ENCODE results near the gene ZFYVE28. TPM values are rescaled to one million over a fixed set of nuclear protein-coding genes. Genes with fewer than 3 reads are reported as not detected.
A peak's percentile ranks its signal among the peaks of the same experiment; 100 is the strongest.

Gene ZFYVE28
- total RNA-seq, 4 donors from 2014 or later, result 8.9 to 19.1 (median 16.4) TPM

DNA sequence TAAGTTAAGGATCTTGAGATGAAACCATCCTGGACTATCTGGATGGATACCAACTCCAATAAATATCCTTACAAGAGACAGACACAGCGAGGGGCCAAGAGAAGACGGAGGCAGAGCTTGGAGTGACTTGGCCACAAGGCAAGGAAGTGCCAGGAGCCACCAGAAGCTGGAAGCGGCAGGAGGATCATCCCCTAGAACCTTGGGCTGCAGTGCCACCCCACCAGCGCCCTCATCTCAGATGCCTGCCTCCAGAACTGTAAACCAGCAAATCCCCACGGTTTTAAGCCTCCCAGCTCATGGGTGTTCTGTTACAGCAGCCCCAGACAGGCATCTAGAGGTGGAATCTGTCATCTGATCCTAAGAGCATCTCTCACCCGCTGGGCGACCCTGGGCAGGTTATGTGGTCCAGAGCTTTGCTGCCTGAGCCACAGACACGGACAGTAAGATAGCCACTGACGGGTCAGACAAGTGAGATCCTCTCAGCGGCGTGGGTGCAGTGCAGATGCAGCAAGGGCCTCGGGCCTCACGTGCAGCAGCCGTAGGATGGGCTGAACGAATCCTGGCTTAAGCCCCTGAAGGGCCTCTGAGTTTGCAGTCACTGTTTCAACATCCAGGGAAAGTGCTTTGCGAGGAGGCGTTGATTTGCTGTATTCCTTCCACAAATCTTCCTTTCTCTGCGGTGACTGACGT, 131.4 kb downstream of the ZFYVE28 start:
- Histone ChIP-seq H3K4me1 (no peaks in the 10 kb centered on the region), H3K36me3 (no peaks in the 10 kb centered on the region), H3K4me3 (replicated peaks in 1 of 3) (no peak overlapping the region), H3K9me3 (no peaks in the 10 kb centered on the region), H3K27me3 (no peaks in the 10 kb centered on the region), H3K27ac (no peak overlapping the region)
- TF ChIP-seq, protein P1, sequence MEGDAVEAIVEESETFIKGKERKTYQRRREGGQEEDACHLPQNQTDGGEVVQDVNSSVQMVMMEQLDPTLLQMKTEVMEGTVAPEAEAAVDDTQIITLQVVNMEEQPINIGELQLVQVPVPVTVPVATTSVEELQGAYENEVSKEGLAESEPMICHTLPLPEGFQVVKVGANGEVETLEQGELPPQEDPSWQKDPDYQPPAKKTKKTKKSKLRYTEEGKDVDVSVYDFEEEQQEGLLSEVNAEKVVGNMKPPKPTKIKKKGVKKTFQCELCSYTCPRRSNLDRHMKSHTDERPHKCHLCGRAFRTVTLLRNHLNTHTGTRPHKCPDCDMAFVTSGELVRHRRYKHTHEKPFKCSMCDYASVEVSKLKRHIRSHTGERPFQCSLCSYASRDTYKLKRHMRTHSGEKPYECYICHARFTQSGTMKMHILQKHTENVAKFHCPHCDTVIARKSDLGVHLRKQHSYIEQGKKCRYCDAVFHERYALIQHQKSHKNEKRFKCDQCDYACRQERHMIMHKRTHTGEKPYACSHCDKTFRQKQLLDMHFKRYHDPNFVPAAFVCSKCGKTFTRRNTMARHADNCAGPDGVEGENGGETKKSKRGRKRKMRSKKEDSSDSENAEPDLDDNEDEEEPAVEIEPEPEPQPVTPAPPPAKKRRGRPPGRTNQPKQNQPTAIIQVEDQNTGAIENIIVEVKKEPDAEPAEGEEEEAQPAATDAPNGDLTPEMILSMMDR (IDR thresholded peaks at IDR 0.05), result no peak
- no peak for TF ChIP-seq POLR2A (IDR thresholded peaks at IDR 0.05)
- WGBS, 2 donors, result 78 to 83% methylated on average over 18 to 19 of the region's 19 CpGs
- DNase-seq, result peak in 1 of 2 donors; percentile 0
- intact Hi-C loops (cut with DNase I), result no loop called here

DNA sequence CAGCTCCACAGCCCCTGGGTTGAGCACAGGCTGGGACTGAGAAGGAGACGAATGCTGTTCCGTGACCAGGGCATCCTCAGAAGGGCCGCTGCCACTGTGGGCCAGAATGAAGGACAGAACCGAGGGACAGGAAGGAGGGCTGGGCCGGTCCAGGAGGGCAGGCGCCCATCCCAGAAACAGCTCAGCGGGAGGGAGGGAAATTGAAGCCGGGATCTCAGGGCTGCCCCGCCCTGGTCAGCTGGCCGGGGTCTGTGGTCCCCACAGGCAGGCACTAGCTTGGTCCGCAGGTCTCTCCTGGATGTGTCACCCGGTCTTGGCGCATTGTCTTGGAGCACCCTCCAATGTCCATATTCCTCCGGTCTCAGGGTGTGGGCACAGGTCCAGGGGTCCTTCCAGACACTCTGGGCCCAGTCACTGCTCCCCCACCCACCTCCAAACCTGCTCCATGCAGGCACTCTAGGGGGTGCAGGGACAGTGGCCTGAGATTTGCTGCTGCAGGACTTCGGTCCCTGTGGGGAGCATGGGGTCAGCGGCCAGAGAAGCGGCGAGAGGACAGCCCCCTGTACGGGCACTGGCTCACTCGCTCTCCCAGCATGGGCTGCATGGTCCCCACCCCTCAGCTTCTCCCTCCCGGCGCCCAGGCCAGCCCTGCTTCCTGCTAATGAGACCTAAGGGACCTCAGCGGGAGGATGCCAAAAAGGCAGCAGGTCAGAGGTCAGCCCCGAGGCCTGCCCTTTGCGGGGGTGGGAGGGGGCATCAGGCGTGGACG, 132.6 kb downstream of the ZFYVE28 start:
- Histone ChIP-seq H3K27me3 (no peaks in the 10 kb centered on the region), H3K4me3 (replicated peaks in 1 of 3) (no peak overlapping the region), H3K36me3 (no peaks in the 10 kb centered on the region), H3K27ac (no peak overlapping the region), H3K9me3 (no peaks in the 10 kb centered on the region), H3K4me1 (no peaks in the 10 kb centered on the region)
- DNase-seq, result peak in 1 of 2 donors; percentile 0
- intact Hi-C loops (cut with DNase I), result no loop called here
- WGBS, 2 donors, result 88 to 89% methylated on average over 9 to 14 of the region's 27 CpGs
- TF ChIP-seq POLR2A (IDR thresholded peaks at IDR 0.05), result no peak
- TF ChIP-seq, protein P1 (IDR thresholded peaks at IDR 0.05), result no peak

DNA sequence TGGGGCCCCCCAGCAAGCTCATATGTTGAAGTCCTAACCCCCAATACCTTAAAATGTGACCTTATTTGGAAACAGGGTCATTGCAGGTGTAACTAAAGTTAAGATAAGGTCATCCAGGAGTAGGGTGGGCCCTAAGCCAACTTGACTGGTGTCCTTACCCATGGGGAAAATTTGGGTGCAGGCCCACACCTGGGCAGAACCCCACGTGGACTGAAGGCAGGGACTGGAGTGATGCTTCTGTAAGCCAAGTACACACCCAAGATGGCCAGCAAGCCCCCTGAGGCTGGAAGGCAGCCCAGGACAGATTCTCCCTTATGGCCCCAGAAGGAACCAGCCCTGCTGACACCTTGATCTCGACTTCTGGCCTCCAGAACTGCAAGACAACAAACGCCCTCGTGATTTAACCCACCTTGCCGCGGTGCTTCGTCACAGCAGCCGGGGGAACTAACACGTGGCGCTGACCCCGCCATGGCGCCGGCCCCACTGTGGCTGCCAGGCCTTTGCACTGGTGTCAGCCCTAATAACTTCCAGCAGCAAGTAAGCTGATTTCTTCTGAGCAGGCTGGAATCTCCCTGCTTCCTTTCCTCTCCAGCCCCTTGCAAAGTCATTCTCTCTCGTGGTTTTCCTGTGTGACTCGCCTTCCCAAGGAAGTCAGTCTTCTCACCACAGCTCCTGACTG, 133.4 kb downstream of the ZFYVE28 start:
- 89 to 91% methylated on average over 14 to 15 of the region's 15 CpGs for WGBS, 2 donors

GRCh38 chr4:2284161-2284933, 134.1 kb downstream of the ZFYVE28 start:
- DNase-seq, result no peak
- 96% methylated on average over 21 to 23 of the region's 23 CpGs for WGBS, 2 donors
- H3K4me3 ChIP-seq (replicated peaks in 1 of 3), result no peak overlapping the region
- no peaks in the 10 kb centered on the region for H3K4me1 ChIP-seq
- H3K27ac ChIP-seq, result no peak overlapping the region
- no peaks in the 10 kb centered on the region for H3K27me3 ChIP-seq
- TF ChIP-seq POLR2A (IDR thresholded peaks at IDR 0.05), result no peak
- TF ChIP-seq, protein P1 (IDR thresholded peaks at IDR 0.05), result no peak
- H3K9me3 ChIP-seq, result no peaks in the 10 kb centered on the region
- intact Hi-C loops (cut with DNase I), result no loop called here
- no peaks in the 10 kb centered on the region for H3K36me3 ChIP-seq

More for the DNA sequence above, 133.4 kb downstream of the ZFYVE28 start:
- intact Hi-C loops (cut with DNase I), result no loop called here
- H3K4me3 ChIP-seq (replicated peaks in 1 of 3), result no peak overlapping the region
- H3K4me1 ChIP-seq, result no peaks in the 10 kb centered on the region
- H3K27me3 ChIP-seq, result no peaks in the 10 kb centered on the region
- H3K27ac ChIP-seq, result no peak overlapping the region
- no peaks in the 10 kb centered on the region for H3K36me3 ChIP-seq
- DNase-seq, result no peak
- H3K9me3 ChIP-seq, result no peaks in the 10 kb centered on the region
- TF ChIP-seq, protein P1 (IDR thresholded peaks at IDR 0.05), result no peak
- TF ChIP-seq POLR2A (IDR thresholded peaks at IDR 0.05), result no peak
